ENCODE data around the gene PTER. TPM values are rescaled to one million over a fixed set of nuclear protein-coding genes. Genes with fewer than 3 reads are reported as not detected.

The PTER gene
- total and polyA plus RNA-seq, 2 of the 13 experiments (the other 11 are each of a cell fraction or from before 2014, with no cell fraction given), result 6.1 to 6.6 TPM

DNA sequence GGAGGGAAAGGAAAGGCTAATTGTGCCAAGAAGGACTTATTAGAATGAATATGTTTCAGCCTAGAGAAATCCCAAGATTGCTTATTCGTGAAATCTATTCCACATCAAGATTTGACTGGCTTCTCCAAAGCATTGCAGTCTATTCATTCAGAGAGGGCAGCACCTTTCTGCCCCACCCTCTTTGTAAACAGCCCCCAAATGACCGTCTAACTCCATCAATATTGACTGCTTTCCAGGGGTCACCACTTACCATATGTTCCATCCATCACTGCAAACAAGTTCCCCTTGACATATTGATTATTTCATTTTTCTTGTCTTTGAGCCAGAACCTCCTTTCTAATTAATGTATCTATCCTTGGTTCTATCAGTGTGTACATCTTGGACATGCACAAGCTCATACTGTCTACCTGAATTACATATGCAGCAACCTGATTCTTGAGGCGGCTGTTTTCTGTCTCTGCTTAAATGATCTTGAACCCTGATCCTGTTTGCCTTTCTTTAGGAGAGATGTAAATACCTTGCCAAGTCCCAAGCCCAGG is 44.2 kb upstream of the PTER start:
- ATAC-seq (no peak), FAIRE-seq (no peak), DNase-seq (ENCODE audit: low spot score) (no peak)
- H3K27me3 ChIP-seq (ENCODE audit: control insufficient read depth in 1 of 2, insufficient read depth in 2 of 2, low read length in 2 of 2), result no peaks in the 10 kb centered on the region; a peak in 1 of 5 replicates
- no peak for TF ChIP-seq SRSF1 (optimal IDR thresholded peaks at IDR 0.05; ENCODE audit: low read depth, low read length)
- TF ChIP-seq, protein P1, sequence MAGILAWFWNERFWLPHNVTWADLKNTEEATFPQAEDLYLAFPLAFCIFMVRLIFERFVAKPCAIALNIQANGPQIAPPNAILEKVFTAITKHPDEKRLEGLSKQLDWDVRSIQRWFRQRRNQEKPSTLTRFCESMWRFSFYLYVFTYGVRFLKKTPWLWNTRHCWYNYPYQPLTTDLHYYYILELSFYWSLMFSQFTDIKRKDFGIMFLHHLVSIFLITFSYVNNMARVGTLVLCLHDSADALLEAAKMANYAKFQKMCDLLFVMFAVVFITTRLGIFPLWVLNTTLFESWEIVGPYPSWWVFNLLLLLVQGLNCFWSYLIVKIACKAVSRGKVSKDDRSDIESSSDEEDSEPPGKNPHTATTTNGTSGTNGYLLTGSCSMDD (CRISPR knock-in tag; IDR thresholded peaks at IDR 0.05), result no peak
- TF ChIP-seq DPF2 (CRISPR knock-in tag; IDR thresholded peaks at IDR 0.05; ENCODE audit: borderline replicate concordance, low read depth), result no peak
- no peak for TF ChIP-seq POLR2AphosphoS5 (IDR thresholded peaks at IDR 0.05; ENCODE audit: low read depth, low read length)
- TF ChIP-seq, protein P2, sequence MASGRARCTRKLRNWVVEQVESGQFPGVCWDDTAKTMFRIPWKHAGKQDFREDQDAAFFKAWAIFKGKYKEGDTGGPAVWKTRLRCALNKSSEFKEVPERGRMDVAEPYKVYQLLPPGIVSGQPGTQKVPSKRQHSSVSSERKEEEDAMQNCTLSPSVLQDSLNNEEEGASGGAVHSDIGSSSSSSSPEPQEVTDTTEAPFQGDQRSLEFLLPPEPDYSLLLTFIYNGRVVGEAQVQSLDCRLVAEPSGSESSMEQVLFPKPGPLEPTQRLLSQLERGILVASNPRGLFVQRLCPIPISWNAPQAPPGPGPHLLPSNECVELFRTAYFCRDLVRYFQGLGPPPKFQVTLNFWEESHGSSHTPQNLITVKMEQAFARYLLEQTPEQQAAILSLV (CRISPR knock-in tag; IDR thresholded peaks at IDR 0.05; ENCODE audit: borderline replicate concordance), result no peak
- TF ChIP-seq, protein P3, sequence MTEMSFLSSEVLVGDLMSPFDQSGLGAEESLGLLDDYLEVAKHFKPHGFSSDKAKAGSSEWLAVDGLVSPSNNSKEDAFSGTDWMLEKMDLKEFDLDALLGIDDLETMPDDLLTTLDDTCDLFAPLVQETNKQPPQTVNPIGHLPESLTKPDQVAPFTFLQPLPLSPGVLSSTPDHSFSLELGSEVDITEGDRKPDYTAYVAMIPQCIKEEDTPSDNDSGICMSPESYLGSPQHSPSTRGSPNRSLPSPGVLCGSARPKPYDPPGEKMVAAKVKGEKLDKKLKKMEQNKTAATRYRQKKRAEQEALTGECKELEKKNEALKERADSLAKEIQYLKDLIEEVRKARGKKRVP (CRISPR knock-in tag; IDR thresholded peaks at IDR 0.05), result no peak
- TF ChIP-seq SMARCC2 (IDR thresholded peaks at IDR 0.05), result no peak
- TF ChIP-seq NR2F1 (CRISPR knock-in tag; IDR thresholded peaks at IDR 0.05), result no peak
- TF ChIP-seq SRY (CRISPR knock-in tag; IDR thresholded peaks at IDR 0.05), result no peak
- no peak for TF ChIP-seq ZFP1 (CRISPR knock-in tag; IDR thresholded peaks at IDR 0.05)
- TF ChIP-seq BRD4 (CRISPR knock-in tag; IDR thresholded peaks at IDR 0.05), result no peak
- TF ChIP-seq, protein P4, sequence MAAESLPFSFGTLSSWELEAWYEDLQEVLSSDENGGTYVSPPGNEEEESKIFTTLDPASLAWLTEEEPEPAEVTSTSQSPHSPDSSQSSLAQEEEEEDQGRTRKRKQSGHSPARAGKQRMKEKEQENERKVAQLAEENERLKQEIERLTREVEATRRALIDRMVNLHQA (CRISPR knock-in tag; IDR thresholded peaks at IDR 0.05), result no peak
- H4K20me1 ChIP-seq (ENCODE audit: insufficient read depth, low read length), result no peaks in the 10 kb centered on the region
- ChIA-PET CTCF (ENCODE audit: low intra/inter-chr PET ratio, low total read pairs) (no interaction called here), POLR2A (no interaction called here)
- H3K36me3 ChIP-seq (replicated peaks in 1 of 2; ENCODE audit: control insufficient read depth in 1 of 2, insufficient read depth in 2 of 2, low read length in 2 of 2), result no peaks in the 10 kb centered on the region
- H3K79me2 ChIP-seq (ENCODE audit: insufficient read depth, low read length), result no peaks in the 10 kb centered on the region
- H3K4me3 ChIP-seq (replicated peaks in 1 of 3; ENCODE audit: insufficient read depth in 1 of 3, low read depth in 2 of 3, low read length in 3 of 3), result no peak overlapping the region
- H3K9me3 ChIP-seq (ENCODE audit: low read length), result no peaks in the 10 kb centered on the region
- H3K27ac ChIP-seq (ENCODE audit: extremely low read length, insufficient read depth, low read length), result no peak overlapping the region
- intact Hi-C loops (cut with micrococcal nuclease; ENCODE audit: unreplicated experiment), result no loop called here
- H2AFZ ChIP-seq (ENCODE audit: low read length), result no peak overlapping the region
- H3K9ac ChIP-seq (ENCODE audit: insufficient read depth, low read depth, low read length), result no peak overlapping the region
- peaks cover 10% of the 10 kb centered on the region; the same call in 1 of the 2 replicates for H3K4me1 ChIP-seq (ENCODE audit: insufficient read depth, low read length)
- no peak overlapping the region for H3K4me2 ChIP-seq (ENCODE audit: low read depth, low read length)
- in situ Hi-C loops (cut with HindIII; ENCODE audit: extremely low pct_ligation_motif_present, low pct_unique_long_range_greater_than_20kb), result no loop called here
- WGBS (ENCODE audit: low lambda C conversion rate), result 1% methylated on average over 3 of the region's 3 CpGs
- no TSS peak for BruUV-seq (replicated peaks)
